ENCODE measurements around the gene NAIF1. TPM values are rescaled to one million over a fixed set of nuclear protein-coding genes. Genes with fewer than 3 reads are reported as not detected.
A peak's percentile ranks its signal among the peaks of the same experiment; 100 is the strongest.

NAIF1 gene
- total and polyA plus RNA-seq, 9 donors: 4.1 to 10.9 (median 6.6) TPM

GRCh38 chr9:128099932-128100491 is 32.9 kb upstream of the NAIF1 start:
- intact Hi-C loops (cut with DNase I): loop anchor here in 2 of 4 donors (5.0 to 10.0 kb wide), 2 partner anchors 43 to 45 kb away; no protein-coding TSS in a partner anchor
- Histone ChIP-seq H3K27ac (peak overlapping the region; percentile 54 to 84), H3K4me1 (ENCODE audit: insufficient read depth) (peaks cover 54% of the 10 kb centered on the region), H3K27me3 (no peaks in the 10 kb centered on the region), H3K9me3 (no peaks in the 10 kb centered on the region), H3K4me3 (peak overlapping the region; percentile 49), H3K36me3 (no peaks in the 10 kb centered on the region)
- no peak for TF ChIP-seq EP300 (IDR thresholded peaks at IDR 0.05)
- TF ChIP-seq, protein P1, sequence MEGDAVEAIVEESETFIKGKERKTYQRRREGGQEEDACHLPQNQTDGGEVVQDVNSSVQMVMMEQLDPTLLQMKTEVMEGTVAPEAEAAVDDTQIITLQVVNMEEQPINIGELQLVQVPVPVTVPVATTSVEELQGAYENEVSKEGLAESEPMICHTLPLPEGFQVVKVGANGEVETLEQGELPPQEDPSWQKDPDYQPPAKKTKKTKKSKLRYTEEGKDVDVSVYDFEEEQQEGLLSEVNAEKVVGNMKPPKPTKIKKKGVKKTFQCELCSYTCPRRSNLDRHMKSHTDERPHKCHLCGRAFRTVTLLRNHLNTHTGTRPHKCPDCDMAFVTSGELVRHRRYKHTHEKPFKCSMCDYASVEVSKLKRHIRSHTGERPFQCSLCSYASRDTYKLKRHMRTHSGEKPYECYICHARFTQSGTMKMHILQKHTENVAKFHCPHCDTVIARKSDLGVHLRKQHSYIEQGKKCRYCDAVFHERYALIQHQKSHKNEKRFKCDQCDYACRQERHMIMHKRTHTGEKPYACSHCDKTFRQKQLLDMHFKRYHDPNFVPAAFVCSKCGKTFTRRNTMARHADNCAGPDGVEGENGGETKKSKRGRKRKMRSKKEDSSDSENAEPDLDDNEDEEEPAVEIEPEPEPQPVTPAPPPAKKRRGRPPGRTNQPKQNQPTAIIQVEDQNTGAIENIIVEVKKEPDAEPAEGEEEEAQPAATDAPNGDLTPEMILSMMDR (IDR thresholded peaks at IDR 0.05): no peak
- no peak for TF ChIP-seq POLR2A (IDR thresholded peaks at IDR 0.05)
- peak in 1 of 5 donors; percentile 52 for DNase-seq
- 14 to 32% (median 15%) methylated on average over 16 of the region's 16 CpGs for WGBS, 3 donors

GRCh38 chr9:128099231-128099931 is 32.3 kb upstream of the NAIF1 start:
- Histone ChIP-seq H3K4me1 (ENCODE audit: insufficient read depth) (peaks cover 60% of the 10 kb centered on the region), H3K4me3 (peak overlapping the region; percentile 49), H3K36me3 (no peaks in the 10 kb centered on the region), H3K9me3 (no peaks in the 10 kb centered on the region), H3K27me3 (no peaks in the 10 kb centered on the region), H3K27ac (peak overlapping the region; percentile 54 to 84)
- intact Hi-C loops (cut with DNase I): loop anchor here in 1 of 4 donors (5.0 kb wide), 1 partner anchor 42 kb away; no protein-coding TSS in a partner anchor
- DNase-seq: peak in 1 of 5 donors; percentile 54
- WGBS, 3 donors: 23% methylated on average over 16 of the region's 16 CpGs
- TF ChIP-seq, protein P1 (IDR thresholded peaks at IDR 0.05): no peak
- TF ChIP-seq EP300 (IDR thresholded peaks at IDR 0.05) (no peak), POLR2A (IDR thresholded peaks at IDR 0.05) (no peak)

- Histone ChIP-seq H3K27ac (peak overlapping the region; percentile 54 to 84), H3K4me1 (ENCODE audit: insufficient read depth) (peaks cover 54% of the 10 kb centered on the region), H3K4me3 (peak overlapping the region; percentile 49), H3K9me3 (no peaks in the 10 kb centered on the region), H3K27me3 (no peaks in the 10 kb centered on the region), H3K36me3 (no peaks in the 10 kb centered on the region)
- peak; percentile 89 to 96 (median 94) for DNase-seq
- 3 to 4% (median 3%) methylated on average over 32 of the region's 32 CpGs for WGBS, 3 donors
- peak; percentile 97 for TF ChIP-seq EP300 (IDR thresholded peaks at IDR 0.05)
- TF ChIP-seq, protein P1 (IDR thresholded peaks at IDR 0.05): peak in 1 of 3 donors; percentile 22
- peak; percentile 94 for TF ChIP-seq POLR2A (IDR thresholded peaks at IDR 0.05)
- intact Hi-C loops (cut with DNase I): loop anchor here in 1 of 4 donors (5.0 kb wide), 1 partner anchor 41 kb away; no protein-coding TSS in a partner anchor
These were observed 31.4 kb upstream of the NAIF1 start for GRCh38 chr9:128098297-128099230.
